MM.1S (cell line): ENCODE measurements around the gene GPHN.
"Not testable (repeated sequence)": the region's sequence is repeated elsewhere in the genome, so short reads cannot be mapped to it uniquely, and the experiment has no call there.

Experiments
- DNase-seq: peaks from one replicate; pipeline ENCODE4 v3.0.0-alpha.2; 2015
- H2AFZ ChIP-seq: fragments of 300-600 bp; sonication (generic); 2 replicates; pipeline ENCODE4 v1.6.0; 2016; ENCODE audit warnings: antibody characterized with exemption, low read length
- H3F3A ChIP-seq: fragments of 300-600 bp; sonication (generic); 2 replicates; pipeline ENCODE4 v1.6.1; 2016; ENCODE audit warnings: mild to moderate bottlenecking, antibody characterized with exemption, low read length, moderate library complexity, mixed read lengths; ENCODE audit not compliant: insufficient read depth
- H3K27ac ChIP-seq: fragments of 300-600 bp; sonication (generic); 2 replicates; pipeline ENCODE4 v1.5.1; 2016; ENCODE audit warnings: mild to moderate bottlenecking, low read length
- H3K27me3 ChIP-seq: fragments of 300-600 bp; sonication (generic); replicated peaks from 2 replicates; pipeline ENCODE4 v1.6.0; 2016; ENCODE audit warnings: low read length; ENCODE audit not compliant: insufficient read depth
- H3K36me3 ChIP-seq: fragments of 300-600 bp; sonication (generic); replicated peaks from 2 replicates; pipeline ENCODE4 v1.6.1; 2016; ENCODE audit warnings: mild to moderate bottlenecking, low read length, mixed read lengths; ENCODE audit not compliant: insufficient read depth
- H3K4me1 ChIP-seq: fragments of 300-600 bp; sonication (generic); 2 replicates; pipeline ENCODE4 v1.6.1; 2016; ENCODE audit warnings: low read length, mixed read lengths
- H3K4me2 ChIP-seq: fragments of 300-600 bp; sonication (generic); 2 replicates; pipeline ENCODE4 v1.6.0; 2016; ENCODE audit warnings: low read depth, low read length
- H3K4me3 ChIP-seq: fragments of 300-600 bp; sonication (generic); 2 replicates; pipeline ENCODE4 v1.5.1; 2016; ENCODE audit warnings: low read length, mixed read lengths
- H3K79me2 ChIP-seq: fragments of 300-600 bp; sonication (generic); 2 replicates; pipeline ENCODE4 v1.6.1; 2016; ENCODE audit warnings: mixed run types, low read length, mixed read lengths
- H3K9ac ChIP-seq: fragments of 300-600 bp; sonication (generic); 2 replicates; pipeline ENCODE4 v1.6.1; 2016; ENCODE audit warnings: low read length, mixed read lengths
- H3K9me2 ChIP-seq: fragments of 300-600 bp; sonication (generic); replicated peaks from 2 replicates; pipeline ENCODE4 v1.6.1; 2016; ENCODE audit warnings: mild to moderate bottlenecking, low read length, mixed read lengths; ENCODE audit not compliant: insufficient read depth
- H3K9me3 ChIP-seq: fragments of 300-600 bp; sonication (generic); replicated peaks from 2 replicates; pipeline ENCODE4 v1.6.1; 2016; ENCODE audit warnings: mild to moderate bottlenecking, low read length, mixed read lengths; ENCODE audit not compliant: insufficient read depth
- H4K20me1 ChIP-seq: fragments of 300-600 bp; sonication (generic); 2 replicates; pipeline ENCODE4 v1.6.1; 2016; ENCODE audit warnings: mild to moderate bottlenecking, low read length, moderate library complexity, mixed read lengths; ENCODE audit not compliant: insufficient read depth
- EZH2 ChIP-seq: fragments of 300-600 bp; sonication (generic); optimal IDR thresholded peaks from 2 replicates; pipeline ENCODE3; 2017; ENCODE audit warnings: low read depth, mild to moderate bottlenecking, antibody characterized with exemption, low read length, mixed read lengths
- EZH2phosphoT487 ChIP-seq: fragments of 300-600 bp; sonication (generic); IDR thresholded peaks from 2 replicates; pipeline ENCODE4 v1.6.1; 2018; ENCODE audit warnings: antibody characterized with exemption, low read length
- TF ChIP-seq, protein P1 (sequence below): fragments of 300-600 bp; sonication (generic); IDR thresholded peaks from 2 replicates; pipeline ENCODE4 v1.5.1; 2016; ENCODE audit warnings: antibody characterized with exemption, low read length, mixed read lengths

GPHN gene

DNA sequence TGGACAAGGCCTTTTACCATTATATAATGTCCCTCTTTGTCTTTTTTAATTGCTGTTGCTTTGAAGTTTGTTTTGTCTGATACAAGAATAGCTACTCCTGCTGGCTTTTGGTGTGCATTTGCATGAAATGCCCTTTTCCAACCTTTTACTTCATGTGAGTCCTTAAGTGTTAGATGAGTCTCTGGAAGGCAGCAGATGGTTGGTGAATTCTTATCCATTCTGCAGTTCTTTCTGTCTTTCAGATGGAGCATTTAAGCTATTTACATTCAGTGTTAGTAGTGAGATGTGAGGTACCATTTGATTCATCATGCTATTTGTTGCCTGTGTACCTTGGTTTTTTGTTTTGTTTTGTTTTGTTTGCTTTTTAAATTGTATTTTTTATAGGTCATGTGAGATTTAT, 208.3 kb downstream of the GPHN start:
- no peak for DNase-seq

DNA sequence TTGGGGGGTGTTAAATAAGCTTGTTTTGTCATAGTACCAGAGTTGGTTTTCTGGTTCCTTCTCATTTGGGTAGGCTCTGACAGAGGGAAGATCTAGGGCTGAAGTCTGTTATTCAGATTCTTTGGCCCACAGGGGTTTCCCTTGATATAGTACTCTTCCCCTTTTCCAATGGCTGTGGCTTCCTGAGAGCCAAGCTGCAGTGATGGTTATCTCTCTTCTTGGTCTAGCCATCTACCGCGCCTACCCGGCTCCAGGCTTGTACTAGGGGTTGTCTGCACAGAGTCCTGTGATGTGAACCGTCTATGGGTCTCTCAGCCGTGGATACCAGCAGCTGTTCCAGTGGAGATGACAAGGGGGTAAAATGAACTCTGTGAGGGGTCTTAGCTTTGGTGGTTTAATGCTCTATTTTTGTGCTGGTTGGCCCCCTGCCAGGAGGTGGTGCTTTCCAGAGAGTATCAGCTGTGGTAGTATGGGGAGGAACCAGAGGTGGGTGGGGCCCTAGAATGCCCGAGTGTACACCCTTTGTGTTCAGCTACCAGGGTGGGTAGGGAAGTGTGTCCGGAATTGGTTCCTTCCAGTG, 209.7 kb downstream of the GPHN start:
- DNase-seq: no peak
- Histone ChIP-seq H3F3A (no peaks in the 10 kb centered on the region), H3K36me3 (no peaks in the 10 kb centered on the region), H3K9me2 (no peaks in the 10 kb centered on the region), H3K4me3 (no peak overlapping the region), H3K9me3 (no peaks in the 10 kb centered on the region), H2AFZ (no peak overlapping the region), H3K27ac (no peak overlapping the region), H3K9ac (no peak overlapping the region), H3K79me2 (no peaks in the 10 kb centered on the region), H3K4me2 (no peak overlapping the region), H4K20me1 (no peaks in the 10 kb centered on the region), H3K27me3 (no peaks in the 10 kb centered on the region), H3K4me1 (no peaks in the 10 kb centered on the region)
- TF ChIP-seq EZH2: no peak
- TF ChIP-seq, protein P1, sequence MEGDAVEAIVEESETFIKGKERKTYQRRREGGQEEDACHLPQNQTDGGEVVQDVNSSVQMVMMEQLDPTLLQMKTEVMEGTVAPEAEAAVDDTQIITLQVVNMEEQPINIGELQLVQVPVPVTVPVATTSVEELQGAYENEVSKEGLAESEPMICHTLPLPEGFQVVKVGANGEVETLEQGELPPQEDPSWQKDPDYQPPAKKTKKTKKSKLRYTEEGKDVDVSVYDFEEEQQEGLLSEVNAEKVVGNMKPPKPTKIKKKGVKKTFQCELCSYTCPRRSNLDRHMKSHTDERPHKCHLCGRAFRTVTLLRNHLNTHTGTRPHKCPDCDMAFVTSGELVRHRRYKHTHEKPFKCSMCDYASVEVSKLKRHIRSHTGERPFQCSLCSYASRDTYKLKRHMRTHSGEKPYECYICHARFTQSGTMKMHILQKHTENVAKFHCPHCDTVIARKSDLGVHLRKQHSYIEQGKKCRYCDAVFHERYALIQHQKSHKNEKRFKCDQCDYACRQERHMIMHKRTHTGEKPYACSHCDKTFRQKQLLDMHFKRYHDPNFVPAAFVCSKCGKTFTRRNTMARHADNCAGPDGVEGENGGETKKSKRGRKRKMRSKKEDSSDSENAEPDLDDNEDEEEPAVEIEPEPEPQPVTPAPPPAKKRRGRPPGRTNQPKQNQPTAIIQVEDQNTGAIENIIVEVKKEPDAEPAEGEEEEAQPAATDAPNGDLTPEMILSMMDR: no peak

More for the DNA sequence above, 208.3 kb downstream of the GPHN start:
- H3K4me1 ChIP-seq: no peaks in the 10 kb centered on the region
- H3K4me2 ChIP-seq: no peak overlapping the region
- no peaks in the 10 kb centered on the region for H4K20me1 ChIP-seq
- H3F3A ChIP-seq: no peaks in the 10 kb centered on the region
- H3K9ac ChIP-seq: no peak overlapping the region
- no peak overlapping the region for H2AFZ ChIP-seq
- no peaks in the 10 kb centered on the region for H3K27me3 ChIP-seq
- H3K9me2 ChIP-seq: no peaks in the 10 kb centered on the region
- H3K79me2 ChIP-seq: no peaks in the 10 kb centered on the region
- no peaks in the 10 kb centered on the region for H3K9me3 ChIP-seq
- no peaks in the 10 kb centered on the region for H3K36me3 ChIP-seq
- no peak overlapping the region for H3K27ac ChIP-seq
- TF ChIP-seq, protein P1: no peak
- TF ChIP-seq EZH2phosphoT487 (no peak), EZH2 (no peak)
- H3K4me3 ChIP-seq: no peak overlapping the region

DNA sequence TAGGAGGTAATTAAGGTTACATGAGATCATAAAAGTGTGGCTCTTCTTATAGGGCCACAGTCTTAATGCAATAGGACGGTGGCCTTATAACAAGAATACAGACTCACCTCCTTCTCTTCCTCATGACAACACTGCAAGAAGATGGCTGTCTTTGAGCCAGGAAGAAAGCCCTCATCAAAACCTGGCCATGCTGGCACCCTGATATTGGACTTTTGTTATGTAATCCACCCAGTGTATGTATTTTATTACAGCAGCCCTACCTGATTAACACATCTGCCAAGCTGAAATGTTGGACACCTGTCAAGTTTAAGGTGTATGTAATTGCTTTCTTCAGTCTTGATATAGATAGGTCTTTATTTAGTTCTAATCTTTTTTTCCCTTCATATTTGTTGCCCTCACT, 217.0 kb downstream of the GPHN start:
- Histone ChIP-seq H3K4me3 (no peak overlapping the region), H4K20me1 (no peaks in the 10 kb centered on the region), H3K36me3 (no peaks in the 10 kb centered on the region), H3K79me2 (no peaks in the 10 kb centered on the region), H3K4me2 (no peak overlapping the region), H3K4me1 (no peaks in the 10 kb centered on the region), H3K9me2 (no peaks in the 10 kb centered on the region), H3K9me3 (no peaks in the 10 kb centered on the region), H3F3A (no peaks in the 10 kb centered on the region), H3K9ac (no peak overlapping the region), H2AFZ (no peak overlapping the region), H3K27me3 (no peaks in the 10 kb centered on the region), H3K27ac (no peak overlapping the region)
- no peak for DNase-seq
- TF ChIP-seq, protein P1: no peak
- TF ChIP-seq EZH2phosphoT487: no peak
- TF ChIP-seq EZH2: no peak

DNA sequence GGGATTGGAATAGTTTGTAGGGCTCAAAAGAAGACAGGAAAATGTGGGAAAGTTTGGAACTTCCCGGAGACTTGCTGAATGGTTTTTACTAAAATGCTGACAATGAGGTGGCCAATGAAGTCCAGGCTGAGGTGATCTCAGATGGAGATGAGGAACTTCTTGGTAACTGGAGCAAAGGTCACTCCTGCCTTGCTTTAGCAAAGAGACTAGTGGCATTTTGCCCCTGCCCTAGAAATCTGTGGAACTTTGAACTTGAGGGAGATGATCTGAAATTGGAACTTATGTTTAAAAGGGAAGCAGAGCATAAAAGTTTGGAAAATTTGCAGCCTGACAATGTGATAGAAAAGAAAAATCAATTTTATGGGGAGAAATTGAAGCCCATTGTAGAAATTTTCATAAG, 223.4 kb downstream of the GPHN start:
- not testable (repeated sequence) for DNase-seq, H3K4me3 ChIP-seq, H3K9ac ChIP-seq, H3K27me3 ChIP-seq, H3F3A ChIP-seq, H4K20me1 ChIP-seq, H3K79me2 ChIP-seq, H3K9me3 ChIP-seq, H3K4me2 ChIP-seq, H2AFZ ChIP-seq, H3K36me3 ChIP-seq, H3K9me2 ChIP-seq, H3K27ac ChIP-seq, H3K4me1 ChIP-seq
